Measurements from ENCODE around the gene POLE4. TPM values are rescaled to one million over a fixed set of nuclear protein-coding genes. Genes with fewer than 3 reads are reported as not detected.

POLE4 gene
- total RNA-seq, 2 experiments from 2014 or later = 48.4 to 48.9 TPM

GRCh38 chr2:74915743-74916142, 42.7 kb upstream of the POLE4 start:
- H3K9me3 Mint-ChIP-seq = no peaks in the 10 kb centered on the region
- intact Hi-C loops (cut with micrococcal nuclease) = loop anchor here (10.0 kb wide), 1 partner anchor 689 kb away; no protein-coding TSS in a partner anchor
- H3K4me1 Mint-ChIP-seq (ENCODE audit: low read depth) = peaks cover 15% of the 10 kb centered on the region
- no peaks in the 10 kb centered on the region for H3K36me3 Mint-ChIP-seq (ENCODE audit: low read depth)
- ATAC-seq (peak; percentile 85), DNase-seq (peak; percentile 83)
- H3K27ac Mint-ChIP-seq = no peak overlapping the region
- TF ChIP-seq, protein P1, sequence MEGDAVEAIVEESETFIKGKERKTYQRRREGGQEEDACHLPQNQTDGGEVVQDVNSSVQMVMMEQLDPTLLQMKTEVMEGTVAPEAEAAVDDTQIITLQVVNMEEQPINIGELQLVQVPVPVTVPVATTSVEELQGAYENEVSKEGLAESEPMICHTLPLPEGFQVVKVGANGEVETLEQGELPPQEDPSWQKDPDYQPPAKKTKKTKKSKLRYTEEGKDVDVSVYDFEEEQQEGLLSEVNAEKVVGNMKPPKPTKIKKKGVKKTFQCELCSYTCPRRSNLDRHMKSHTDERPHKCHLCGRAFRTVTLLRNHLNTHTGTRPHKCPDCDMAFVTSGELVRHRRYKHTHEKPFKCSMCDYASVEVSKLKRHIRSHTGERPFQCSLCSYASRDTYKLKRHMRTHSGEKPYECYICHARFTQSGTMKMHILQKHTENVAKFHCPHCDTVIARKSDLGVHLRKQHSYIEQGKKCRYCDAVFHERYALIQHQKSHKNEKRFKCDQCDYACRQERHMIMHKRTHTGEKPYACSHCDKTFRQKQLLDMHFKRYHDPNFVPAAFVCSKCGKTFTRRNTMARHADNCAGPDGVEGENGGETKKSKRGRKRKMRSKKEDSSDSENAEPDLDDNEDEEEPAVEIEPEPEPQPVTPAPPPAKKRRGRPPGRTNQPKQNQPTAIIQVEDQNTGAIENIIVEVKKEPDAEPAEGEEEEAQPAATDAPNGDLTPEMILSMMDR (IDR thresholded peaks at IDR 0.05) = no peak
- POLR2A ChIA-PET = no interaction called here
- peaks cover 38% of the 10 kb centered on the region for H3K27me3 Mint-ChIP-seq
- no peak overlapping the region for H3K4me3 Mint-ChIP-seq
- CTCF ChIA-PET = interaction anchor here (1.1 kb wide), 1 partner anchor 8 kb away, joined by 3 read pairs; no protein-coding TSS in a partner anchor

DNA sequence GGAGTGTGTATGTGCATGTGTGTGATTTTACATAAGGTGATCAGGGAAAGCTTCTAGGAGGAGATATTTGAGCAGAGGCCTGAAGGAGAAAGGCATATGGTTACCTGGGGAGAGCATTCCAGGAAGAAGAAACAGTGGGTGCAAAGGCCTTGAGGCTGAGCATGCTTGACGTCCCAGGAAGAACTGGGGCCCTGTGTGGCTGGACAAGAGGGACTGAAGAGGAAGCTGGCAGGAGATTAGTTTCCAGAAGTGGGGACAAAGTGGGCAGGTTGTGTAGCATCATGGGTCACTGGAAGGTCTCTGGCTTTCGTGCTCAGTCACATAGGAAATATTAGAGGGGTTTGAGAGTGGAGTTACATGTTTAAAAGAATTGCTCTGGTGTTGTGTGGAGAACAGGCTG, 42.0 kb upstream of the POLE4 start:
- intact Hi-C loops (cut with micrococcal nuclease) = loop anchor here (10.0 kb wide), 1 partner anchor 688 kb away; no protein-coding TSS in a partner anchor

GRCh38 chr2:74917702-74918619, 40.5 kb upstream of the POLE4 start:
- DNase-seq (no peak), ATAC-seq (no peak)
- Mint-ChIP-seq H3K9me3 (no peaks in the 10 kb centered on the region), H3K27me3 (peaks cover 32% of the 10 kb centered on the region), H3K36me3 (ENCODE audit: low read depth) (no peaks in the 10 kb centered on the region), H3K4me3 (no peak overlapping the region), H3K4me1 (ENCODE audit: low read depth) (peaks cover 15% of the 10 kb centered on the region), H3K27ac (no peak overlapping the region)
- intact Hi-C loops (cut with micrococcal nuclease) = loop anchor here (2.0 to 10.0 kb wide), 2 partner anchors 487 to 687 kb away; no protein-coding TSS in a partner anchor
- ChIA-PET CTCF (interaction anchor here (0.8 to 2.7 kb wide), 18 partner anchors 9 to 691 kb away, joined by 3 to 20 read pairs (median 5); partner anchors contain the start of gene TACR1), POLR2A (no interaction called here)
- TF ChIP-seq, protein P1 (IDR thresholded peaks at IDR 0.05) = no peak

More for the DNA sequence above, 42.0 kb upstream of the POLE4 start:
- DNase-seq (no peak), ATAC-seq (no peak)
- CTCF ChIA-PET = no interaction called here
- Mint-ChIP-seq H3K36me3 (ENCODE audit: low read depth) (no peaks in the 10 kb centered on the region), H3K27me3 (peaks cover 37% of the 10 kb centered on the region), H3K27ac (no peak overlapping the region), H3K9me3 (no peaks in the 10 kb centered on the region), H3K4me3 (no peak overlapping the region), H3K4me1 (ENCODE audit: low read depth) (peaks cover 15% of the 10 kb centered on the region)
- POLR2A ChIA-PET = no interaction called here
- TF ChIP-seq, protein P1 (IDR thresholded peaks at IDR 0.05) = no peak

DNA sequence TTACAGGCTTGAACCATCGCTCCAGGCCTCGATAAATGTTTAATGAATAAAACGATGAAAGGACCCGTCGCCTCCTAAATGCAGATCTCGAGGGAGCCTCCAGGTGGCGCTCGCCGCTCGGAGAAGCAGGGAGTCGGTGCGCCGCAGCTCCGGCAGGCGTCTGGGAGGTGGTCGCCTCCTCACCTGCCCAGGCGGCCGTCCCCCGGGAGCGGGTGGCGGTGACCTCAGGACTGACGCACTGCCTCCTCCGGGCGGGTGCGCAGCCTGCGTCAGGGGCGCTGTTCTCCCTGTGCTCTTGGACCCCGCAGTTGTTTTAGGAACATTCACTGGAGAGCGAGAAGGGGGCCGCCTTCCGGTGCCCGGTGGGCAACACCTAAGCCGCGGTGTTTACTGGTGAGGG, 38.6 kb upstream of the POLE4 start:
- POLR2A ChIA-PET = interaction anchor here (0.6 kb wide), 1 partner anchor 60 kb away, joined by 3 read pairs; no protein-coding TSS in a partner anchor
- Mint-ChIP-seq H3K4me3 (peak overlapping the region; percentile 37), H3K27ac (no peak overlapping the region)

More for the DNA sequence above, 38.6 kb upstream of the POLE4 start:
- TF ChIP-seq, protein P1 (IDR thresholded peaks at IDR 0.05) = peak; percentile 98
- intact Hi-C loops (cut with micrococcal nuclease) = loop anchor here (2.0 to 10.0 kb wide), 3 partner anchors 135 to 685 kb away; no protein-coding TSS in a partner anchor
- H3K27me3 Mint-ChIP-seq = peaks cover 20% of the 10 kb centered on the region
- ATAC-seq (peak; percentile 75), DNase-seq (peak; percentile 78)
- H3K4me1 Mint-ChIP-seq (ENCODE audit: low read depth) = peaks cover 10% of the 10 kb centered on the region
- H3K36me3 Mint-ChIP-seq (ENCODE audit: low read depth) = no peaks in the 10 kb centered on the region
- CTCF ChIA-PET = interaction anchor here (0.7 to 2.7 kb wide), 25 partner anchors 9 to 708 kb away, joined by 3 to 20 read pairs (median 5); no protein-coding TSS in a partner anchor
- H3K9me3 Mint-ChIP-seq = no peaks in the 10 kb centered on the region
